ENCODE data around the gene C14orf119.

C14orf119 gene

DNA sequence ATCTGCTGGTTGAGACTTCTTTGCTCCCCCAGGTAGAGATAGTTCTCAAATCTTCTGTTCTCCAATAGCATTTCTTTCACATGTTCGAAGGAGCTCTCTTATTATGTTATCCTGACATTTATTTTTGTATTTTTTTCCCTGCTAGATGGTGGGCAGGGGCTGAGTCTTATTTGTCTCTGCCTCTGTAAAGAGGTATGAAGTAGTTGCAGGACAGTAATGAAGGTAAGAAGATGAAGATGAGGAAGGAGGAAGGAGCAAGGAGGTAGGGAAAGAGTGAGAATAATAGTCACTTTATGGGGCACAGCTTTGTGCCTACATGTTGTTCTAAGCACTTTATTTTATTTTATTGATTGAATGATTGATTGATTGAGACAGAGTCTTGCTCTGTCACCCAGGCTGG lies 14.5 kb downstream of the C14orf119 start:
- H3K27me3 ChIP-seq (ENCODE audit: insufficient read depth, insufficient read length), result peaks cover 6% of the 10 kb centered on the region
- no peak overlapping the region for H3K9ac ChIP-seq (ENCODE audit: insufficient read length, low read depth)
- H3K4me3 ChIP-seq (ENCODE audit: insufficient read length, low read depth), result no peak overlapping the region
- peaks cover 4% of the 10 kb centered on the region for H3K4me1 ChIP-seq (ENCODE audit: insufficient read depth, insufficient read length)
- H3K36me3 ChIP-seq (ENCODE audit: insufficient read depth, insufficient read length, low read length), result no peaks in the 10 kb centered on the region
- DNase-seq (ENCODE audit: low read depth, low spot score), result no peak
- TF ChIP-seq ZNF274 (IDR thresholded peaks at IDR 0.05; ENCODE audit: low read depth, low read length) (no peak), YY1 (IDR thresholded peaks at IDR 0.05; ENCODE audit: insufficient read depth, insufficient read length) (no peak), SUZ12 (IDR thresholded peaks at IDR 0.05; ENCODE audit: extremely low read depth, insufficient read depth, insufficient read length) (no peak)
- peaks cover 8% of the 10 kb centered on the region; the same call in 1 of the 2 replicates for H3K9me3 ChIP-seq (ENCODE audit: insufficient read depth, low read length)

DNA sequence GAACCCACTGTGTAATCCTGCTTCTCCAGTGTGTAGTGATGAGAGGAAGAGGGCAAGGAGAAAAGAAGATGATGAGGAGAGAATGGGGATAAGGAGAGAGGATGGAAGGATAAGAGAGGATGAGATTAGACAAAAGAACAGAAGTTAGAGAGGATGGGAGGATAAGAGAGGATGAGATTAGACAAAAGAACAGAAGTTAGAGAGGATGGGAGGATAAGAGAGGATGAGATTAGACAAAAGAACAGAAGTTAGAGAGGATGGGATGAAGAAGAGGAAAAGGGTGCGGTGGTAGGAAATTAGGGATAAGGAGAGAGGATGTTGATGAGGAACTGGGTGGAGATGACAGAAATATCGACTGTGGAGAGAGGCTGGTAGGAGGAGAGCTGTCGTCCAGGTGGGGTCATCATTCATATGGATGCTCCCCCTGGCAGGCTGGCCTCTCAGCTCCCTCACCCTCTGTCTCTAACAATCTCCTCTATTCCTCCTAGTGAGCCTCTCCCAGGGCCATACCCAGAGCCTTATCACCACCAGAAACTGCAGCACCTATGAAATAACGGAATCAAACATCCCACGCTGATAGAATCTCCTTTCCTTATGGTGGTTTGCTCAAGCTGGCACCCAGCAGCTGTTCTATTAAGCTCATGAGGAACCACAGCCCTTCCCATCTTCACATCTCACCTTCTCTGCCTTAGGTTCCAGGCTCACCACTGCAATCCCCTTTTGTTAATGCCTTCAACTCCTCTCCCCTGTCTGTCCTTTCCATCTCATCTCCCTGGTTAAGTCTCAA lies 15.5 kb downstream of the C14orf119 start:
- TF ChIP-seq YY1 (IDR thresholded peaks at IDR 0.05; ENCODE audit: insufficient read depth, insufficient read length) (no peak), SUZ12 (IDR thresholded peaks at IDR 0.05; ENCODE audit: extremely low read depth, insufficient read depth, insufficient read length) (no peak), ZNF274 (IDR thresholded peaks at IDR 0.05; ENCODE audit: low read depth, low read length) (no peak)
- DNase-seq (ENCODE audit: low read depth, low spot score), result no peak
- no peak overlapping the region for H3K9ac ChIP-seq (ENCODE audit: insufficient read length, low read depth)
- peaks cover 6% of the 10 kb centered on the region for H3K27me3 ChIP-seq (ENCODE audit: insufficient read depth, insufficient read length)
- H3K4me1 ChIP-seq (ENCODE audit: insufficient read depth, insufficient read length), result peaks cover 4% of the 10 kb centered on the region
- peaks cover 8% of the 10 kb centered on the region; the same call in 1 of the 2 replicates for H3K9me3 ChIP-seq (ENCODE audit: insufficient read depth, low read length)
- H3K4me3 ChIP-seq (ENCODE audit: insufficient read length, low read depth), result no peak overlapping the region
- no peaks in the 10 kb centered on the region for H3K36me3 ChIP-seq (ENCODE audit: insufficient read depth, insufficient read length, low read length)

DNA sequence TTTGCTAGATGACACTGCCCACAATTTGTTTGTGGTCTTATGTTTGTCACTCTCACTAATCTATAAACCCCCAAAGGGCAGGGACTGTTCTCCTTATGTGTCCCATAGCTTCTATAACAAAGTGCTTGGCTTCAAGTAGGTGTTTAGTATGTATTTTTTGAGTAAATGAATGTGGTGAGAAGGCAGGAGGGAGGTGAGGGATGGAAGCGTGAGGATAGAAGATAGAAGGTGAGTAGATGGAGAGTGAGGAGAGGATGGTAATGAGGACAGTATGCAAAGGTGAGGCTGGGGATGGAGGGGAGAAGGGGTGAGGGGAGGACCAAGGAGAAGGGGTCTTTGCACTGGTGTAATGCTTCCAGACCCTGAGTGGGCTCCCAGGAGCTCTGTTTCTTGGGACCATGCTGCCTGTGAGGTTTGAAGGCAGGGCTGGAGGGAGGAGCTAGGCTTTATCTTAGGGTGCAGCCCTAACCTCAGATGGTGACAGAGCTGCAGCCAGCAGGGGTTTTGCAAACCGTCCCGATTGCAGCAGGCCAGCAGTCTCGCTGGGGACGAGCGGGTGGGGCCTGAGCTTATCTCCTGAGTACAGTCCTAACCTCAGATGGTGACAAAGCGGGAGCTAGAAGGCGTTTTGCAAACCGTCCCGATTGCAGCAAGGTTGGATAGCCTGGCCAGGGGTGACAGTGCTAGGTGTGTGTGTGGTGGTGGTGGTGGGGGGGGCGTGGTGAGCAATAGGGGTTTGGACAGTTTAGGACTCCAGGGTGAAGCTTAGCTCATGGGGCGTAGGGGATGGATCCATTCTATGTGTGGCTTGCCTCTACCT lies 17.3 kb downstream of the C14orf119 start:
- Histone ChIP-seq H3K9me3 (ENCODE audit: insufficient read depth, low read length) (peaks cover 8% of the 10 kb centered on the region; the same call in 1 of the 2 replicates), H3K36me3 (ENCODE audit: insufficient read depth, insufficient read length, low read length) (no peaks in the 10 kb centered on the region), H3K27me3 (ENCODE audit: insufficient read depth, insufficient read length) (peaks cover 6% of the 10 kb centered on the region), H3K9ac (ENCODE audit: insufficient read length, low read depth) (peak overlapping the region; percentile 26), H3K4me1 (ENCODE audit: insufficient read depth, insufficient read length) (peaks cover 9% of the 10 kb centered on the region), H3K4me3 (ENCODE audit: insufficient read length, low read depth) (no peak overlapping the region)
- TF ChIP-seq ZNF274 (IDR thresholded peaks at IDR 0.05; ENCODE audit: low read depth, low read length) (no peak), SUZ12 (IDR thresholded peaks at IDR 0.05; ENCODE audit: extremely low read depth, insufficient read depth, insufficient read length) (no peak), YY1 (IDR thresholded peaks at IDR 0.05; ENCODE audit: insufficient read depth, insufficient read length) (no peak)
- no peak for DNase-seq (ENCODE audit: low read depth, low spot score)

DNA sequence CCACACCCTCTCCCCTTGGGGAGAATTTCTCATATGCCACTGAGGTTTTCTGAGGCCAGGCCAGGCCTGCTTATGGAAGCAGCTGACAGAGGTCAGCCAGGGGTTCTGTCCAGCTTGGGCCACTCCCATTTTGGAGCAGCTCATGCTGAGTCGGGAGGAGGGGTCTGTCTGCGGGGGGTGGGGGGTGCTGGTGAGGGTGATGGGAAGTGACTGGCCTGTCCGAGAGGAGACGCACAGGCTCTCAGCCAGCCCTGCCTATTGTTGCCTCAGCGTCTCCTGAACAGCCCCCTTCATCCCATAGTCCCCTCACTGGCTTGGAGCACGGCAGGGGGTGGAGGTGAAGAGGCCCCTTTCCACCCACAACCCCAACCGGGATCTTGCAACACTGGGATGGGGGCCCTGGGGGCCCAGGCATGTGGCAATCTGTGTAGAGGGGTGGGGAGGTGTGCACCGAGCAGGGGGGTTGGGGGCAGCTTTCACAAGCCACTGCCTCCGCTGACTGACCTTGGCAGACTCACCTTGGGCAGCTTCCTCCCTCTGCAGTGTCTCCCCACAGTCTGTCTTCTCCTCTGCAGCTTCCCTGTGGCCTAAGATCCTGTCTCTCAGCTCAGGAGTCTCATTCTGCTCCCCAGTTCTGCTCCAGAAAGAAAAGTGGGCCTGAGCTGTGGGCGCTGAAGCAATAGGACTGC lies 18.3 kb downstream of the C14orf119 start:
- no peaks in the 10 kb centered on the region for H3K36me3 ChIP-seq (ENCODE audit: insufficient read depth, insufficient read length, low read length)
- no peak for DNase-seq (ENCODE audit: low read depth, low spot score)
- no peak overlapping the region for H3K9ac ChIP-seq (ENCODE audit: insufficient read length, low read depth)
- TF ChIP-seq YY1 (IDR thresholded peaks at IDR 0.05; ENCODE audit: insufficient read depth, insufficient read length), result no peak
- TF ChIP-seq ZNF274 (IDR thresholded peaks at IDR 0.05; ENCODE audit: low read depth, low read length), result no peak
- TF ChIP-seq SUZ12 (IDR thresholded peaks at IDR 0.05; ENCODE audit: extremely low read depth, insufficient read depth, insufficient read length), result no peak
- peaks cover 5% of the 10 kb centered on the region; the same call in 1 of the 2 replicates for H3K9me3 ChIP-seq (ENCODE audit: insufficient read depth, low read length)
- H3K4me1 ChIP-seq (ENCODE audit: insufficient read depth, insufficient read length), result peaks cover 9% of the 10 kb centered on the region
- H3K27me3 ChIP-seq (ENCODE audit: insufficient read depth, insufficient read length), result peaks cover 6% of the 10 kb centered on the region
- no peak overlapping the region for H3K4me3 ChIP-seq (ENCODE audit: insufficient read length, low read depth)

GRCh38 chr14:23114120-23114458 lies 18.8 kb downstream of the C14orf119 start:
- no peaks in the 10 kb centered on the region for H3K36me3 ChIP-seq (ENCODE audit: insufficient read depth, insufficient read length, low read length)
- DNase-seq (ENCODE audit: low read depth, low spot score), result no peak
- 0 out of 2 replicates have a peak, but pooled peaks cover under 1% of the 10 kb centered on the region for H3K9me3 ChIP-seq (ENCODE audit: insufficient read depth, low read length)
- H3K4me1 ChIP-seq (ENCODE audit: insufficient read depth, insufficient read length), result peaks cover 9% of the 10 kb centered on the region
- TF ChIP-seq YY1 (IDR thresholded peaks at IDR 0.05; ENCODE audit: insufficient read depth, insufficient read length), result no peak
- no peak for TF ChIP-seq ZNF274 (IDR thresholded peaks at IDR 0.05; ENCODE audit: low read depth, low read length)
- no peak for TF ChIP-seq SUZ12 (IDR thresholded peaks at IDR 0.05; ENCODE audit: extremely low read depth, insufficient read depth, insufficient read length)
- no peak overlapping the region for H3K4me3 ChIP-seq (ENCODE audit: insufficient read length, low read depth)
- no peak overlapping the region for H3K9ac ChIP-seq (ENCODE audit: insufficient read length, low read depth)
- H3K27me3 ChIP-seq (ENCODE audit: insufficient read depth, insufficient read length), result peaks cover 6% of the 10 kb centered on the region

DNA sequence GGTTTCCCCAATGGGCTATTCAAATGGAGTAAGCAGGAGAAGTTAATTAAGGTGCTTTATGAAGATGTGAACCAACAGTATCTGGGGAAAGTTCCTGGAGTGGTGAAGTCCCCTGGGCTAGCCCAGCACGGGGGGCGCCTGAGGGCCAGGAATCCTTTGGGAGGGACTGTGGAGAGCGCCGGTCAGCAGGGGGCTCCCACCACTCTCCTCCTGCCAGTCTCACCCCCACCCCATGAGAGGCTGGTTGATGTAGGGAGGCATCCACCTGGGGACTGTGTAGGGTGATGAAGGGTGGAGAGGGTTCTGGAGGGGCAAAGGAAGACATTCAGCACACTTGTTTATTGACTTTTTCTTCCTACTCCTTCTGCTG lies 19.3 kb downstream of the C14orf119 start:
- TF ChIP-seq ZNF274 (IDR thresholded peaks at IDR 0.05; ENCODE audit: low read depth, low read length), result no peak
- TF ChIP-seq YY1 (IDR thresholded peaks at IDR 0.05; ENCODE audit: insufficient read depth, insufficient read length), result no peak
- no peak for TF ChIP-seq SUZ12 (IDR thresholded peaks at IDR 0.05; ENCODE audit: extremely low read depth, insufficient read depth, insufficient read length)
- Histone ChIP-seq H3K4me3 (ENCODE audit: insufficient read length, low read depth) (no peak overlapping the region), H3K9ac (ENCODE audit: insufficient read length, low read depth) (no peak overlapping the region), H3K9me3 (ENCODE audit: insufficient read depth, low read length) (no peaks in the 10 kb centered on the region), H3K36me3 (ENCODE audit: insufficient read depth, insufficient read length, low read length) (no peaks in the 10 kb centered on the region), H3K27me3 (ENCODE audit: insufficient read depth, insufficient read length) (peaks cover 6% of the 10 kb centered on the region), H3K4me1 (ENCODE audit: insufficient read depth, insufficient read length) (peaks cover 13% of the 10 kb centered on the region)
- no peak for DNase-seq (ENCODE audit: low read depth, low spot score)

Data from NT2/D1 (cell line).